Vagina (tissue), 2 donors: ENCODE measurements around the gene PRDM16. TPM values are rescaled to one million over a fixed set of nuclear protein-coding genes. Genes with fewer than 3 reads are reported as not detected.

Source experiments
- DNase-seq, 2 donors: peaks; one replicate each; pipeline ENCODE4 v3.0.0-alpha.2; 2017; ENCODE audit errors: extremely low spot score in 2 of 2
- H3K27ac ChIP-seq: fragments of 200-600 bp; sonication (generic); one replicate; pipeline ENCODE4 v1.5.1; 2019
- H3K27me3 ChIP-seq: fragments of 200-600 bp; sonication (generic); one replicate; pipeline ENCODE4 v1.5.1; 2019
- H3K36me3 ChIP-seq, 2 donors: fragments of 200-600 bp; sonication (generic); one replicate each; pipeline ENCODE4 v1.5.1; 2017 to 2019
- H3K4me1 ChIP-seq: fragments of 200-600 bp; sonication (generic); one replicate; pipeline ENCODE4 v1.5.1; 2019
- H3K4me3 ChIP-seq, 2 donors: fragments of 200-600 bp; sonication (generic); 1 replicate in 1 of 2; 2 replicates in 1 of 2; pipeline ENCODE4 v1.5.1; 2016 to 2019
- H3K9me3 ChIP-seq: fragments of 200-600 bp; sonication (generic); one replicate; pipeline ENCODE4 v1.5.1; 2019
- POLR2A ChIP-seq, 2 donors: fragments of 450-650 bp; IDR thresholded peaks; one replicate each; pipeline ENCODE4 v1.6.1; 2017; ENCODE audit warnings: antibody characterized with exemption in 2 of 2, mild to moderate bottlenecking in 2 of 2, moderate library complexity in 2 of 2
- POLR2AphosphoS5 ChIP-seq, 2 donors: sonication (generic); formaldehyde crosslinking; IDR thresholded peaks; one replicate each; pipeline ENCODE4 v1.9.0; 2017; ENCODE audit warnings: antibody characterized with exemption in 2 of 2, mild to moderate bottlenecking in 2 of 2, low read depth in 1 of 2; ENCODE audit not compliant: insufficient read depth in 1 of 2
- intact Hi-C: fragments of 100-400 bp; cut with DNase I; formaldehyde crosslinking; loops from one replicate; pipeline ENCODE4 v1.15.1; 2023
- total RNA-seq: library from RNA; depleted of rRNA; stranded (reverse); fragments of >200 nt; gene quantifications from one replicate; pipeline ENCODE4 v1.2.3, GENCODE V29; 2016
- TF ChIP-seq, protein P1 (sequence below), 3 experiments: fragments of 450-650 bp in 2 of 3; fragments of 200-600 bp in 1 of 3; sonication (generic) in 1 of 3; IDR thresholded peaks; one replicate each; pipeline ENCODE4 v1.5.1; 2017 to 2019; ENCODE audit warnings: antibody characterized with exemption in 3 of 3, mild to moderate bottlenecking in 2 of 3, moderate library complexity in 2 of 3

Gene PRDM16
- total RNA-seq, 1 donor from 2014 or later: 3.9 TPM

DNA sequence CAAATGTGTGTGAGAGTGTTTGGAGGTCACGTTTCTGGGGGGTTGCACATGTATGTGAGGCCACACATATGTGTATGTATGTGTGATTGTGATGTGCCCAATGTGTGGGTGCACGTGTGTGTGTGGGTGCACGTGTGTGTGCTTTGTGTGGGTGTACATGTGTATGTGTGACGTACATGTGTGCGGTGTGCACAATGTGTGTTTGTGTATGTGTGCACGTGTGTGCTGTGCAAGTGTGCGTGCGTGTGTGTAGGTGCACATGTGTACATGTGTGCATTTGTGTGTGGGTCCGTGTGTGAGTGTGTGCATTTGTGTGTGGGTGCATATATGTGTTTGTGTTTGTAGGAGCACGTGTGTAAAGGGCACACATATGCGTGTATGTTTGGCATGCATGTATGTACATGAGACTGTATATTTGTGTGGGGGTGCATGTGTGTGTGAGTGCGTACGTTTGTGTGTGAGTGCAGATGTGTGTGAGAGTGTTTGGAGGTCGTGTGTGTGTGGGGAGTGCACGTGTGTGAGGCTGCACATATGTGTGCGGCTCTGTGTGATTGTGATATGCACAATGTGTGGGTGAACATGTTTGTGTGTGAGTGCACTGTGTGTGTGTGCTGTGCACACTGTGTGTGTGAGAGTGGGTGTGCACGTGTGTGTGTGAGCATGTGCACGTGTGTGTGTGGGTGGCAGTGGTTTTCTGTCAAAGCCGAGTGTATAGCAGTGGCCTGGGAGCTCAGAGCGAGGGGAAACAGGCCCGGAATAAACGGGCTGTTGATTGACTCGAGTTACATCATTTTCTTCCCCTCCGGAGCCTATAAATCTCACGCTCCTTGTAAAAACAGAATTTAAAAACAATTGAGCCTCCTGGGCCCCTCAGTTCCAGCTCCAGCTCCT, 252.8 kb downstream of the PRDM16 start:
- Histone ChIP-seq H3K27ac (no peak overlapping the region), H3K27me3 (no peaks in the 10 kb centered on the region), H3K9me3 (no peaks in the 10 kb centered on the region), H3K36me3 (no peaks in the 10 kb centered on the region), H3K4me1 (peaks cover 9% of the 10 kb centered on the region), H3K4me3 (no peak overlapping the region)
- DNase-seq: no peak
- intact Hi-C loops: no loop called here
- TF ChIP-seq POLR2A (IDR thresholded peaks at IDR 0.05): no peak
- TF ChIP-seq, protein P1, sequence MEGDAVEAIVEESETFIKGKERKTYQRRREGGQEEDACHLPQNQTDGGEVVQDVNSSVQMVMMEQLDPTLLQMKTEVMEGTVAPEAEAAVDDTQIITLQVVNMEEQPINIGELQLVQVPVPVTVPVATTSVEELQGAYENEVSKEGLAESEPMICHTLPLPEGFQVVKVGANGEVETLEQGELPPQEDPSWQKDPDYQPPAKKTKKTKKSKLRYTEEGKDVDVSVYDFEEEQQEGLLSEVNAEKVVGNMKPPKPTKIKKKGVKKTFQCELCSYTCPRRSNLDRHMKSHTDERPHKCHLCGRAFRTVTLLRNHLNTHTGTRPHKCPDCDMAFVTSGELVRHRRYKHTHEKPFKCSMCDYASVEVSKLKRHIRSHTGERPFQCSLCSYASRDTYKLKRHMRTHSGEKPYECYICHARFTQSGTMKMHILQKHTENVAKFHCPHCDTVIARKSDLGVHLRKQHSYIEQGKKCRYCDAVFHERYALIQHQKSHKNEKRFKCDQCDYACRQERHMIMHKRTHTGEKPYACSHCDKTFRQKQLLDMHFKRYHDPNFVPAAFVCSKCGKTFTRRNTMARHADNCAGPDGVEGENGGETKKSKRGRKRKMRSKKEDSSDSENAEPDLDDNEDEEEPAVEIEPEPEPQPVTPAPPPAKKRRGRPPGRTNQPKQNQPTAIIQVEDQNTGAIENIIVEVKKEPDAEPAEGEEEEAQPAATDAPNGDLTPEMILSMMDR (IDR thresholded peaks at IDR 0.05): no peak
- no peak for TF ChIP-seq POLR2AphosphoS5 (IDR thresholded peaks at IDR 0.05; ENCODE audit: insufficient read depth in 1 of 2, low read depth in 1 of 2)

- H3K27me3 ChIP-seq: no peaks in the 10 kb centered on the region
Observed at GRCh38 chr1:3322450-3323020, 253.5 kb downstream of the PRDM16 start.

GRCh38 chr1:3323021-3323795, 254.2 kb downstream of the PRDM16 start:
- no peak for TF ChIP-seq POLR2AphosphoS5 (IDR thresholded peaks at IDR 0.05; ENCODE audit: insufficient read depth in 1 of 2, low read depth in 1 of 2)
- TF ChIP-seq, protein P1 (IDR thresholded peaks at IDR 0.05): no peak
- no peak for TF ChIP-seq POLR2A (IDR thresholded peaks at IDR 0.05)
- H3K27ac ChIP-seq: no peak overlapping the region
- H3K36me3 ChIP-seq: no peaks in the 10 kb centered on the region
- H3K4me3 ChIP-seq: no peak overlapping the region
- no peaks in the 10 kb centered on the region for H3K9me3 ChIP-seq
- no peak for DNase-seq
- intact Hi-C loops: no loop called here
- peaks cover 9% of the 10 kb centered on the region for H3K4me1 ChIP-seq
- H3K27me3 ChIP-seq: no peaks in the 10 kb centered on the region

More at GRCh38 chr1:3322450-3323020, 253.5 kb downstream of the PRDM16 start:
- Histone ChIP-seq H3K9me3 (no peaks in the 10 kb centered on the region), H3K27ac (no peak overlapping the region), H3K4me1 (peaks cover 9% of the 10 kb centered on the region), H3K36me3 (no peaks in the 10 kb centered on the region), H3K4me3 (no peak overlapping the region)
- TF ChIP-seq POLR2AphosphoS5 (IDR thresholded peaks at IDR 0.05; ENCODE audit: insufficient read depth in 1 of 2, low read depth in 1 of 2) (no peak), POLR2A (IDR thresholded peaks at IDR 0.05) (no peak)
- TF ChIP-seq, protein P1 (IDR thresholded peaks at IDR 0.05): no peak
- DNase-seq: no peak
- intact Hi-C loops: no loop called here

GRCh38 chr1:3323796-3324703, 255.0 kb downstream of the PRDM16 start:
- TF ChIP-seq POLR2A (IDR thresholded peaks at IDR 0.05) (no peak), POLR2AphosphoS5 (IDR thresholded peaks at IDR 0.05; ENCODE audit: insufficient read depth in 1 of 2, low read depth in 1 of 2) (no peak)
- TF ChIP-seq, protein P1 (IDR thresholded peaks at IDR 0.05): no peak
- Histone ChIP-seq H3K4me3 (no peak overlapping the region), H3K27ac (no peak overlapping the region), H3K27me3 (no peaks in the 10 kb centered on the region), H3K4me1 (peaks cover 9% of the 10 kb centered on the region), H3K36me3 (no peaks in the 10 kb centered on the region), H3K9me3 (no peaks in the 10 kb centered on the region)
- no peak for DNase-seq
- intact Hi-C loops: no loop called here
